ENCODE data around the gene PACRG. TPM values are rescaled to one million over a fixed set of nuclear protein-coding genes. Genes with fewer than 3 reads are reported as not detected.

PACRG gene
- total RNA-seq, 1 experiment from 2014 or later: 0.44 TPM

DNA sequence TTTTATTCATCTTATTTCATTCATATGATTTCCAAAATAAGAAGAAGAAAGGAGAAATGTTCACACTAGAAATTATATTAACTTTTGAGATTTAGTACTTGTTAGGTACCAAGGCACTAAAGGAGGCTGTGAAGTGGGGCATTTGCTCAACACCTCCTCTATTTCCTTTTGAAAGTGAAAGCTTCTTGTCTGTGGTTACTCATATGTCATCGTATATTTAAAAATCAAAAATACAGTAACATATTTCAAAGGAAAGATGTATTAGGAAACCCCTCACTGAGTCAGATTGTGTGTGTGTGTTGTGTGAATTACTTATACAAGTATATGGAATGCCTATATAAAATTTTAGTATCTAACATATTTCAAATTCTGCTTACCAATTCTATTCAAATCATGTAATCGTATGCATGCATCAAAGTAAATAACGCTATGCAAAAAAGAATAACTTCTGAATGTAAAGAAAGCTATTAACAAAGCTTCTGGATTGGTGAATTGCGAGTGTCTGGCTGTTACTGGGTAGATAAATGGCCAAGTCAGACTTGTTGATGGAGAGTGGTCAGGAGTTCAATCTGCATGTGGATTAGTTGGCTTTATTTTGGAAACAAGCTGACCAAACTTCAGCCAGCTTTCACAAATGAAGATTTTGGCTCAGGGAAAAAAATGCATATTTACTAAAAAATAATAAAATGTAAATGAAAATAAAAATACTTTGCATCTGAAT, 70.9 kb downstream of the PACRG start (continued):
- TF ChIP-seq, protein P1, sequence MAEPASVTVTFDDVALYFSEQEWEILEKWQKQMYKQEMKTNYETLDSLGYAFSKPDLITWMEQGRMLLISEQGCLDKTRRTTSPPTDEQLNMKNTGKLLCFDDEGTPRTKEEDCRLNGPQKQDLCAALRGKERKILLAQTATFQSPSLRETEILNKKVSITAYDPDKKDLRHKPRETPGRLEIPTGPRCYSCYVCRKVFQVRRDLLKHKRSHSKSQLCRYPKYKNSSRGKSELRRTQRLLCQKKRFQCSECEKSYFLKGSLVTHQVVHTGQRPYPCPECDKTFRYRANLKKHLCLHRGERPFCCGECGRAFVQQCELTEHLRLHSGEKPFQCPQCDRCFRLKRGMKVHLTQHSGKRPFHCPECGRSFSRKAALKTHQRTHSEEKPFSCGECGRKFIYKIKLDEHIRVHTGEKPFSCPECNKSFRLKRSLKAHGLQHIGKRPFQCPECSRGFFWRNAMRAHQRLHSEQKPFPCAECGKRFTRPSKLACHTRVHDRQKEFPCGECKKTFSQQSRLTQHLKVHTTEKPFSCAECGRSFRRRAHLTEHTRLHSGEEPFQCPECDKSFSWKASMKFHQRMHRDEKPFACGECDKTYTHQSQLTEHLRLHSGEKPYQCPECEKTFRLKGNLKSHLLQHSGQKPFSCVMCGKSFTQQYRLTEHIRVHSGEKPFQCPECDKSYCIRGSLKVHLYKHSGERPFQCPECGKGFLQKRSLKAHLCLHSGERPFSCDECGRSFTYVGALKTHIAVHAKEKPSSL (CRISPR knock-in tag; conservative IDR thresholded peaks at IDR 0.05): no peak
- no peak for TF ChIP-seq MLX (CRISPR knock-in tag; IDR thresholded peaks at IDR 0.05)

DNA sequence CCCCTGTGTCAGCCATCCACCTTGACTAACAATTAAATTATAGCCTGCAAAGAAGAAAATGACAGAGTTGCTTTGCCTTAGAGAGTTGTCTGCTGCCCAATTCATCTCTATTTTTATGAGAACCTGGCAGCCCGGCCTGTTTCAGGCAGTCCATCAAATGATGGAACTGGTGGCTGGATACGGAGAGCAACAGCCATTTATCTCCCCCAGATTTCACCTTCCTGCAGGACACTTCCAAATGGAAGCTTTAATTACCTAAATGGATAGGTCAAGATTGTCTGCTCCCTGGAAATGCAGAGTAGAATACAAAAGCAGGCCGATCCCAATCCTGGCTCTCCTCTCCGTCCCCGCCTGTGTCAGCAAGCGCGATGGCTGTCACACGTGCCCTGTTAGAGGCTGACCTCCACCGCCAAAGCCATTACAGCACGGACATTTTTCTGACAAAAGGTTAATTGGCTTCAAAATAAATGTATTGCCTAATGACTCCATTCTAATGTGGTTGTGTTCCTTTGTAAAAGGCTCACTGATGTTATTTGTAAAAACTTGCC, 86.7 kb downstream of the PACRG start:
- Mint-ChIP-seq H3K36me3 (no peaks in the 10 kb centered on the region), H3K9me3 (peaks cover 11% of the 10 kb centered on the region), H3K27me3 (ENCODE audit: low read depth) (no peaks in the 10 kb centered on the region), H3K27ac (no peak overlapping the region), H3K4me3 (no peak overlapping the region), H3K4me1 (no peaks in the 10 kb centered on the region)
- CTCF ChIA-PET: no interaction called here
- no peak for DNase-seq (ENCODE audit: low spot score)
- POLR2A ChIA-PET: interaction anchor here (0.6 kb wide), 1 partner anchor 261 kb away, joined by 3 read pairs; no protein-coding TSS in a partner anchor
- no peak for ATAC-seq
- TF ChIP-seq, protein P2, sequence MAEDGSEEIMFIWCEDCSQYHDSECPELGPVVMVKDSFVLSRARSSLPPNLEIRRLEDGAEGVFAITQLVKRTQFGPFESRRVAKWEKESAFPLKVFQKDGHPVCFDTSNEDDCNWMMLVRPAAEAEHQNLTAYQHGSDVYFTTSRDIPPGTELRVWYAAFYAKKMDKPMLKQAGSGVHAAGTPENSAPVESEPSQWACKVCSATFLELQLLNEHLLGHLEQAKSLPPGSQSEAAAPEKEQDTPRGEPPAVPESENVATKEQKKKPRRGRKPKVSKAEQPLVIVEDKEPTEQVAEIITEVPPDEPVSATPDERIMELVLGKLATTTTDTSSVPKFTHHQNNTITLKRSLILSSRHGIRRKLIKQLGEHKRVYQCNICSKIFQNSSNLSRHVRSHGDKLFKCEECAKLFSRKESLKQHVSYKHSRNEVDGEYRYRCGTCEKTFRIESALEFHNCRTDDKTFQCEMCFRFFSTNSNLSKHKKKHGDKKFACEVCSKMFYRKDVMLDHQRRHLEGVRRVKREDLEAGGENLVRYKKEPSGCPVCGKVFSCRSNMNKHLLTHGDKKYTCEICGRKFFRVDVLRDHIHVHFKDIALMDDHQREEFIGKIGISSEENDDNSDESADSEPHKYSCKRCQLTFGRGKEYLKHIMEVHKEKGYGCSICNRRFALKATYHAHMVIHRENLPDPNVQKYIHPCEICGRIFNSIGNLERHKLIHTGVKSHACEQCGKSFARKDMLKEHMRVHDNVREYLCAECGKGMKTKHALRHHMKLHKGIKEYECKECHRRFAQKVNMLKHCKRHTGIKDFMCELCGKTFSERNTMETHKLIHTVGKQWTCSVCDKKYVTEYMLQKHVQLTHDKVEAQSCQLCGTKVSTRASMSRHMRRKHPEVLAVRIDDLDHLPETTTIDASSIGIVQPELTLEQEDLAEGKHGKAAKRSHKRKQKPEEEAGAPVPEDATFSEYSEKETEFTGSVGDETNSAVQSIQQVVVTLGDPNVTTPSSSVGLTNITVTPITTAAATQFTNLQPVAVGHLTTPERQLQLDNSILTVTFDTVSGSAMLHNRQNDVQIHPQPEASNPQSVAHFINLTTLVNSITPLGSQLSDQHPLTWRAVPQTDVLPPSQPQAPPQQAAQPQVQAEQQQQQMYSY (CRISPR knock-in tag; IDR thresholded peaks at IDR 0.05): no peak
- TF ChIP-seq MLX (CRISPR knock-in tag; IDR thresholded peaks at IDR 0.05): no peak
- TF ChIP-seq, protein P3, sequence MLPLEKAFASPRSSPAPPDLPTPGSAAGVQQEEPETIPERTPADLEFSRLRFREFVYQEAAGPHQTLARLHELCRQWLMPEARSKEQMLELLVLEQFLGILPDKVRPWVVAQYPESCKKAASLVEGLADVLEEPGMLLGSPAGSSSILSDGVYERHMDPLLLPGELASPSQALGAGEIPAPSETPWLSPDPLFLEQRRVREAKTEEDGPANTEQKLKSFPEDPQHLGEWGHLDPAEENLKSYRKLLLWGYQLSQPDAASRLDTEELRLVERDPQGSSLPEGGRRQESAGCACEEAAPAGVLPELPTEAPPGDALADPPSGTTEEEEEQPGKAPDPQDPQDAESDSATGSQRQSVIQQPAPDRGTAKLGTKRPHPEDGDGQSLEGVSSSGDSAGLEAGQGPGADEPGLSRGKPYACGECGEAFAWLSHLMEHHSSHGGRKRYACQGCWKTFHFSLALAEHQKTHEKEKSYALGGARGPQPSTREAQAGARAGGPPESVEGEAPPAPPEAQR (CRISPR knock-in tag; IDR thresholded peaks at IDR 0.05): no peak
- no peak for TF ChIP-seq ESRRA (CRISPR knock-in tag; IDR thresholded peaks at IDR 0.05; ENCODE audit: borderline replicate concordance)
- TF ChIP-seq, protein P4, sequence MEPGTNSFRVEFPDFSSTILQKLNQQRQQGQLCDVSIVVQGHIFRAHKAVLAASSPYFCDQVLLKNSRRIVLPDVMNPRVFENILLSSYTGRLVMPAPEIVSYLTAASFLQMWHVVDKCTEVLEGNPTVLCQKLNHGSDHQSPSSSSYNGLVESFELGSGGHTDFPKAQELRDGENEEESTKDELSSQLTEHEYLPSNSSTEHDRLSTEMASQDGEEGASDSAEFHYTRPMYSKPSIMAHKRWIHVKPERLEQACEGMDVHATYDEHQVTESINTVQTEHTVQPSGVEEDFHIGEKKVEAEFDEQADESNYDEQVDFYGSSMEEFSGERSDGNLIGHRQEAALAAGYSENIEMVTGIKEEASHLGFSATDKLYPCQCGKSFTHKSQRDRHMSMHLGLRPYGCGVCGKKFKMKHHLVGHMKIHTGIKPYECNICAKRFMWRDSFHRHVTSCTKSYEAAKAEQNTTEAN (CRISPR knock-in tag; IDR thresholded peaks at IDR 0.05): no peak
- TF ChIP-seq CREM (CRISPR knock-in tag; IDR thresholded peaks at IDR 0.05): no peak
- TF ChIP-seq STAT6 (CRISPR knock-in tag; conservative IDR thresholded peaks at IDR 0.05; ENCODE audit: low read depth): no peak
- no peak for TF ChIP-seq PRRX2 (CRISPR knock-in tag; IDR thresholded peaks at IDR 0.05)
- TF ChIP-seq, protein P1 (CRISPR knock-in tag; conservative IDR thresholded peaks at IDR 0.05): no peak
- TF ChIP-seq ZNF232 (CRISPR knock-in tag; IDR thresholded peaks at IDR 0.05): no peak
- no peak for TF ChIP-seq JUN (CRISPR knock-in tag; IDR thresholded peaks at IDR 0.05)
- no peak for TF ChIP-seq ARID4B (CRISPR knock-in tag; IDR thresholded peaks at IDR 0.05; ENCODE audit: borderline replicate concordance)
